K562 (cell line): ENCODE measurements around the gene TBXA2R. TPM values are rescaled to one million over a fixed set of nuclear protein-coding genes. Genes with fewer than 3 reads are reported as not detected.

Source experiments
- ATAC-seq: fragments of 200-7000 bp; cut with Tn5 transposase; 3 replicates; pipeline ENCODE4 v1.9.1; 2020; ENCODE audit warnings: moderate library complexity
- BruUV-seq: library from RNA; stranded (reverse); fragments of 400-500 nt; replicated peaks from 2 replicates; lab custom pipeline; 2021; lab: Mats Ljungman, UMichigan
- CTCF ChIA-PET: fragments of 300-600 bp; formaldehyde crosslinking; extraction: SDS; loops from one replicate; lab custom pipeline; 2021; ENCODE audit warnings: low intra/inter-chr PET ratio; lab: Yijun Ruan, JAX
- POLR2A ChIA-PET: fragments of 300-600, 350-650 bp; sonication (Branson Sonifier 250); formaldehyde crosslinking; extraction: SDS; loops from one replicate; lab custom pipeline; 2021; ENCODE audit warnings: antibody characterized with exemption, inconsistent platforms; lab: Yijun Ruan, JAX
- DNase-seq, 4 experiments: peaks; one replicate each; pipeline versions ENCODE4 v3.0.0 to v3.0.0-alpha.2; 2011 to 2018; ENCODE audit warnings: low spot score in 3 of 4, mixed read lengths in 3 of 4; ENCODE audit errors: extremely low read depth in 1 of 4
- FAIRE-seq: peaks from 2 replicates; lab custom pipeline; 2011; peaks lifted over from hg19 to GRCh38; lab: Jason Lieb, UNC
- H2AFZ ChIP-seq: 2 replicates; pipeline ENCODE4 v1.6.0; 2011; ENCODE audit warnings: low read depth, low read length, control low read depth, inconsistent platforms
- H3K27ac ChIP-seq: fragments of 200-600 bp; 3 replicates; pipeline ENCODE4 v1.8.0; 2011; ENCODE audit warnings: low read depth, mild to moderate bottlenecking, control low read depth, inconsistent platforms, low read length, moderate library complexity, mixed read lengths; ENCODE audit errors: extremely low read depth
- H3K27me3 ChIP-seq, 2 experiments: fragments of 300-600 bp in 1 of 2; 2 replicates in 1 of 2; 3 replicates in 1 of 2; pipeline versions ENCODE4 v1.6.0 to v1.8.0; 2011; ENCODE audit warnings: inconsistent platforms in 2 of 2, low read length in 2 of 2, mild to moderate bottlenecking in 1 of 2, mixed read lengths in 1 of 2, moderate library complexity in 1 of 2; ENCODE audit not compliant: control insufficient read depth in 2 of 2, insufficient read depth in 2 of 2
- H3K36me3 ChIP-seq: fragments of 300-600 bp; 3 replicates; pipeline ENCODE4 v1.8.0; 2011; ENCODE audit warnings: mild to moderate bottlenecking, low read length, inconsistent platforms; ENCODE audit not compliant: control insufficient read depth, insufficient read depth
- H3K4me1 ChIP-seq, 2 experiments: fragments of 200-600 bp in 1 of 2; replicated peaks in 1 of 2; 2 replicates in 1 of 2; 3 replicates in 1 of 2; pipeline versions ENCODE4 v1.5.1 to v1.8.0; 2011; ENCODE audit warnings: inconsistent platforms in 2 of 2, low read length in 2 of 2, mild to moderate bottlenecking in 1 of 2, mixed read lengths in 1 of 2, moderate library complexity in 1 of 2; ENCODE audit not compliant: control insufficient read depth in 2 of 2, insufficient read depth in 2 of 2
- H3K4me2 ChIP-seq: 2 replicates; pipeline ENCODE4 v1.6.1; 2011; ENCODE audit warnings: low read length, control low read depth, inconsistent platforms, mixed read lengths; ENCODE audit not compliant: insufficient read depth
- H3K4me3 ChIP-seq: fragments of 200-600 bp; sonication (generic), shearing (Covaris generic); 2 replicates; pipeline ENCODE4 v1.5.1; 2016; ENCODE audit warnings: control low read depth, inconsistent platforms
- H3K79me2 ChIP-seq: fragments of 200-600 bp; 3 replicates; pipeline ENCODE4 v1.8.0; 2011; ENCODE audit warnings: low read length, inconsistent platforms; ENCODE audit not compliant: control insufficient read depth, insufficient read depth
- H3K9ac ChIP-seq, 2 experiments: 2 replicates each; pipeline versions ENCODE4 v1.6.0 to v1.6.1; 2011; ENCODE audit warnings: low read depth in 2 of 2, low read length in 2 of 2, control low read depth in 1 of 2, inconsistent platforms in 1 of 2, mild to moderate bottlenecking in 1 of 2, mixed read lengths in 1 of 2; ENCODE audit not compliant: insufficient read depth in 1 of 2
- H3K9me1 ChIP-seq: one replicate; pipeline ENCODE4 v1.6.0; 2011; ENCODE audit warnings: inconsistent platforms, mild to moderate bottlenecking, low read length, moderate library complexity; ENCODE audit not compliant: control insufficient read depth, insufficient read depth
- H3K9me3 ChIP-seq: replicated peaks from 2 replicates; pipeline ENCODE4 v1.5.1; 2011; ENCODE audit warnings: low read depth, low read length, inconsistent platforms; ENCODE audit not compliant: control insufficient read depth, insufficient read depth
- H4K20me1 ChIP-seq: replicated peaks from 2 replicates; pipeline ENCODE4 v1.6.1; 2011; ENCODE audit warnings: low read length, inconsistent platforms, mixed read lengths; ENCODE audit not compliant: control insufficient read depth, insufficient read depth
- BDP1 ChIP-seq: IDR thresholded peaks from 3 replicates; pipeline ENCODE4 v1.6.1; 2011; ENCODE audit not compliant: insufficient read length, insufficient read depth
- GABPA ChIP-seq: fragments of 200-800 bp; sonication (Bioruptor generic); conservative IDR thresholded peaks from 2 replicates; pipeline ENCODE4 v1.6.1; 2016; ENCODE audit warnings: low read depth, missing genetic modification characterization, missing compliant biosample characterization
- KHSRP ChIP-seq: fragments of 450-650 bp; IDR thresholded peaks from 2 replicates; pipeline ENCODE4 v1.6.1; 2017
- NFYB ChIP-seq: IDR thresholded peaks from 2 replicates; pipeline ENCODE4 v1.6.1; 2011; ENCODE audit warnings: mild to moderate bottlenecking, moderate library complexity; ENCODE audit not compliant: insufficient read length; ENCODE audit errors: extremely low read depth
- RBM17 ChIP-seq: fragments of 200-400 bp; formaldehyde crosslinking; IDR thresholded peaks from 2 replicates; pipeline ENCODE4 v1.6.1; 2017; ENCODE audit warnings: low read depth, mild to moderate bottlenecking, low read length, borderline replicate concordance
- TSC22D4 ChIP-seq: fragments of 450-650 bp; IDR thresholded peaks from 2 replicates; pipeline ENCODE4 v1.6.1; 2016; ENCODE audit warnings: missing genetic modification characterization, missing biosample characterization, control low read depth
- ZBTB11 ChIP-seq, 3 experiments: fragments of 200-800 bp in 1 of 3; fragments of 250-450 bp in 1 of 3; fragments of 450-650 bp in 1 of 3; sonication (Bioruptor Pico) in 1 of 3; sonication (Bioruptor generic) in 1 of 3; formaldehyde crosslinking in 1 of 3; IDR thresholded peaks; 2 replicates each; pipeline versions ENCODE4 v1.6.1 to v1.8.0; 2016 to 2022; ENCODE audit warnings: mild to moderate bottlenecking in 2 of 3, missing genetic modification characterization in 2 of 3, missing compliant biosample characterization in 1 of 3, moderate library complexity in 1 of 3
- WGBS: fragments of 100-300 bp; shearing (Covaris generic); methylation state at CpG from one replicate; pipeline ENCODE4 v1.1.6; 2016; ENCODE audit warnings: low coverage, mixed read lengths; ENCODE audit not compliant: insufficient coverage; ENCODE audit errors: missing lambda C conversion rate; 5-methylcytosine and 5-hydroxymethylcytosine counted together
- in situ Hi-C: fragments of 300-500 bp; cut with MboI; formaldehyde crosslinking; loops from 4 replicates; pipeline ENCODE4 v1.15.0; 2018; ENCODE audit warnings: inconsistent platforms, mixed read lengths
- intact Hi-C: fragments of 100-400 bp; cut with micrococcal nuclease; formaldehyde crosslinking; loops from 2 replicates; pipeline ENCODE4 v1.14.2; 2022
- polyA plus RNA-seq, 8 experiments: library from polyadenylated mRNA; depleted of rRNA in 4 of 8; stranded (reverse) in 5 of 8; unstranded in 3 of 8; fragments of >200 nt; fragmentation: Nextera tagmentation in 2 of 8; fragmentation: Illumina TruSeq in 1 of 8; extraction: Ambion mirVana in 2 of 8; extraction: Trizol in 1 of 8; gene quantifications; 2 replicates each; pipeline versions ENCODE4 v1.2.1 to v1.2.3, GENCODE V29; 2011 to 2014; ENCODE audit warnings: inconsistent platforms in 1 of 8, missing spikeins in 1 of 8
- total RNA-seq, 7 experiments: library from RNA; depleted of rRNA in 6 of 7; stranded (reverse); fragments of >200 nt in 6 of 7; fragmentation: Illumina TruSeq in 2 of 7; extraction: Trizol in 2 of 7; gene quantifications; 2 replicates each; pipeline versions ENCODE4 v1.2.1 to v1.2.3, GENCODE V29; 2011 to 2021; ENCODE audit warnings: low replicate concordance in 1 of 7

The TBXA2R gene
- total and polyA plus RNA-seq, 9 of the 15 experiments (the other 6 are each of a cell fraction or from before 2014, with no cell fraction given), result 1.5 to 24.0 (median 2.8) TPM

- TF ChIP-seq ZBTB11 (CRISPR knock-in tag; IDR thresholded peaks at IDR 0.05) (no peak), GABPA (no peak)
Observed at GRCh38 chr19:3603121-3603811, 3.4 kb downstream of the TBXA2R start (continued).

DNA sequence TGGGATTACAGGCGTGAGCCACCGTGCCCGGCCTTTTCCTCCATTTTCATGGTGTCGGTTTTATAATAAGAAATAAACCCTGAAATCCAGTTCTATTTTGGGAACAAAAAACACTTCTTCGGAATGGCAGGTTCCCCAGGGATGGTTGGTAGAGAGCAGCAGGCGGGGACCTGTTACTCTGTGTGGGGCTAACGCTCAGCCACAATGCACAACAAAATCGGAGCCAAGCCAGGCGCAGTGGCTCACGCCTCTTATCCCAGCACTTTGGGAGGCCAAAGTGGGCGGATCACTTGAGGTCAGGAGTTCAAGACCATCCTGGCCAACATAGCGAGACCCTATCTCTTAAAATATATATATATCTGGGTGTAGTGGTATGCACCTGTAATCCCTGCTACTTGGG is 5.7 kb downstream of the TBXA2R start:
- Histone ChIP-seq H2AFZ (no peak overlapping the region), H3K9me3 (no peaks in the 10 kb centered on the region), H3K4me3 (no peak overlapping the region), H3K4me2 (no peak overlapping the region), H3K36me3 (peaks cover 24% of the 10 kb centered on the region; the same call in 1 of the 3 replicates), H4K20me1 (no peaks in the 10 kb centered on the region), H3K9ac (no peak overlapping the region), H3K4me1 (peaks cover 9 to 41% of the 10 kb centered on the region in 2 experiments), H3K79me2 (peaks cover 24% of the 10 kb centered on the region), H3K27me3 (no peaks in the 10 kb centered on the region), H3K27ac (no peak overlapping the region), H3K9me1 (peaks cover 2% of the 10 kb centered on the region)
- POLR2A ChIA-PET, result interaction anchor here (1.7 kb wide), 1 partner anchor 9 kb away, joined by 4 read pairs; no protein-coding TSS in a partner anchor
- in situ Hi-C loops, result no loop called here
- FAIRE-seq (no peak), ATAC-seq (no peak), DNase-seq (no peak)
- intact Hi-C loops, result loop anchor here (10.0 kb wide), 1 partner anchor 56 kb away; no protein-coding TSS in a partner anchor
- CTCF ChIA-PET, result no interaction called here
- 88% methylated on average over 12 of the region's 12 CpGs for WGBS
- no TSS peak for BruUV-seq
- TF ChIP-seq NFYB (no peak), KHSRP (no peak), RBM17 (no peak), TSC22D4 (tag) (no peak), BDP1 (no peak)
